Neural progenitor cell (in vitro differentiated cells): Measurements from ENCODE around the gene PRDX6.

Experiments used
- CTCF ChIP-seq: fragments of 200-600 bp; sonication (generic); IDR thresholded peaks from 2 replicates; pipeline ENCODE4 v1.5.1; 2017; ENCODE audit warnings: antibody characterized with exemption, mild to moderate bottlenecking
- EZH2phosphoT487 ChIP-seq: fragments of 200-600 bp; sonication (generic); IDR thresholded peaks from 2 replicates; pipeline ENCODE4 v1.6.1; 2017; ENCODE audit warnings: antibody characterized with exemption

- no peak for TF ChIP-seq CTCF
- no peak for TF ChIP-seq EZH2phosphoT487
Measured at GRCh38 chr1:173476197-173476664, 904 bp upstream of the PRDX6 start.
